GM21360 (cell line): ENCODE measurements around the gene PRKAR1B.

ENCODE experiments used
- ATAC-seq: cut with Tn5 transposase; IDR thresholded peaks from one replicate; pipeline ENCODE4 v1.9.1; 2021; ENCODE audit warnings: mild to moderate bottlenecking, moderate library complexity; ENCODE audit not compliant: unreplicated experiment

Gene PRKAR1B

GRCh38 chr7:727104-727805 is at the start of gene PRKAR1B:
PRKAR1B (minus strand) TSS chr7:727281; CDS start chr7:711505, 15,776 bp downstream.
- peak; percentile 46 for ATAC-seq

- ATAC-seq = no peak
Observed at GRCh38 chr7:776381-776780, 49.3 kb upstream of the PRKAR1B start.

- ATAC-seq = no peak
Observed at GRCh38 chr7:774161-775109, 47.4 kb upstream of the PRKAR1B start.

- ATAC-seq = no peak
Observed at GRCh38 chr7:773622-773915, 46.5 kb upstream of the PRKAR1B start.

- ATAC-seq = no peak
Observed at GRCh38 chr7:772861-773621, 46.0 kb upstream of the PRKAR1B start.

GRCh38 chr7:772392-772791 is 45.3 kb upstream of the PRKAR1B start:
- no peak for ATAC-seq

- no peak for ATAC-seq
Observed at GRCh38 chr7:772005-772294, 44.9 kb upstream of the PRKAR1B start.

- ATAC-seq = no peak
Observed at GRCh38 chr7:771234-772004, 44.3 kb upstream of the PRKAR1B start.

GRCh38 chr7:770741-771166 is 43.7 kb upstream of the PRKAR1B start:
- ATAC-seq = no peak

- no peak for ATAC-seq
Observed at GRCh38 chr7:770336-770735, 43.3 kb upstream of the PRKAR1B start.

- no peak for ATAC-seq
Observed at GRCh38 chr7:768881-769504, 41.9 kb upstream of the PRKAR1B start.

- no peak for ATAC-seq
Observed at GRCh38 chr7:767941-768731, 41.1 kb upstream of the PRKAR1B start.

- ATAC-seq = no peak
Observed at GRCh38 chr7:767580-767940, 40.5 kb upstream of the PRKAR1B start.

- no peak for ATAC-seq
Observed at GRCh38 chr7:765383-765782, 38.3 kb upstream of the PRKAR1B start.

GRCh38 chr7:763762-764161 is 36.7 kb upstream of the PRKAR1B start:
- no peak for ATAC-seq

GRCh38 chr7:762885-763284 is 35.8 kb upstream of the PRKAR1B start:
- ATAC-seq = no peak

- ATAC-seq = no peak
Observed at GRCh38 chr7:761631-762030, 34.5 kb upstream of the PRKAR1B start.

- ATAC-seq = no peak
Observed at GRCh38 chr7:761101-761500, 34.0 kb upstream of the PRKAR1B start.

- ATAC-seq = no peak
Observed at GRCh38 chr7:760006-760405, 32.9 kb upstream of the PRKAR1B start.

- no peak for ATAC-seq
Observed at GRCh38 chr7:759569-759968, 32.5 kb upstream of the PRKAR1B start.
